ENCODE measurements around the gene RAB9A. TPM values are rescaled to one million over a fixed set of nuclear protein-coding genes. Genes with fewer than 3 reads are reported as not detected.
"Not testable (repeated sequence)": the region's sequence is repeated elsewhere in the genome, so short reads cannot be mapped to it uniquely, and the experiment has no call there.

RAB9A gene, protein sequence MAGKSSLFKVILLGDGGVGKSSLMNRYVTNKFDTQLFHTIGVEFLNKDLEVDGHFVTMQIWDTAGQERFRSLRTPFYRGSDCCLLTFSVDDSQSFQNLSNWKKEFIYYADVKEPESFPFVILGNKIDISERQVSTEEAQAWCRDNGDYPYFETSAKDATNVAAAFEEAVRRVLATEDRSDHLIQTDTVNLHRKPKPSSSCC
- 31.7 TPM for total RNA-seq
- long read RNA-seq, transcript RAB9A-202 (3 exons, 2,039 nt) = major isoform, 19 of 35 reads
- long read RNA-seq, transcript RAB9A-203 (2 exons, 737 nt) = minor isoform, 13 of 35 reads
- long read RNA-seq, partial matches to known transcripts = 0 of 35 reads
- long read RNA-seq, other reads (novel, unspliced or antisense) = 2 of 35 reads

DNA sequence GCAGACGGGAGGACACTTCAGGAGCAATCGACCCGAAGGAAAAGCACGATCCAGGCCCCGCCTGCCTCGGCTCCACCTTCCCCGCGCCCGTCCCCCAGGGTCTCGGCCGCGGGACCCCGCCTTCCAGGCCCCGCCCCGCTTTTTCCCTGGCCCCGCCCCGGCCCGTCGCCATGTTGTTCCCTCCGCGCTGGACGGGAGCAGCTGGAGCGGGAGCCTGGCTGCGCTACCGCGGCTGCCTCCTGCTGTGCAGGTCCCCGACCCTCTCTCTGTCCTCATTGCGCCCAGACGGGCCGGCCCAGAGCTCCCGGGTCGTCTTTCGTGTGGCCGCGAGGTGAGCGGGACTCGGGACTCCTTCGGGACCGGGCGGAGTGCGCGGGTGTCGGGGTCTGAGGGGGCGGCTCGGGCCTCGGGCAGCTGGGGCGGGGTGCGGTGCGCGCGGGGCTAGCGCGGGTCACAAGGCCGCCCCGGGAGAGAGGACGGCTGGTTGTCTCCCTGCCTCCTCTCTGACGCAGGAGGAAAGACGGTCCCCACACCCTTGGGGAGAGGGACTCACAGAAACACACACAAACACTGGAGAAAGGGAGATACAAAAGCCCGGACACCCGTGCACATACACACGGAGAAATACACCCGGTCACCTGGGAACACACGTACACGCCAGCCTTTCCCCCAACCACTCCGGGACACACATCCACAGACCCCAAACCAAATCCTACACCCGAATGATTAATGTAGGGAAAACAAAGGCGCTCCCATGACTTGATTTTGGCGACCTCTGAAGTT lies at the start of gene RAB9A:
Gene RAB9A (plus strand): TSS at position 171 of the 783 bp plus-strand sequence. CDS start 19,619 bp downstream, outside the sequence.
- peaks cover 13% of the 10 kb centered on the region for H3K4me1 ChIP-seq
- peak; percentile 93 for DNase-seq
- H3K27ac ChIP-seq = peak within 1 kb of the TSS; percentile 91
- TF ChIP-seq, protein P1, sequence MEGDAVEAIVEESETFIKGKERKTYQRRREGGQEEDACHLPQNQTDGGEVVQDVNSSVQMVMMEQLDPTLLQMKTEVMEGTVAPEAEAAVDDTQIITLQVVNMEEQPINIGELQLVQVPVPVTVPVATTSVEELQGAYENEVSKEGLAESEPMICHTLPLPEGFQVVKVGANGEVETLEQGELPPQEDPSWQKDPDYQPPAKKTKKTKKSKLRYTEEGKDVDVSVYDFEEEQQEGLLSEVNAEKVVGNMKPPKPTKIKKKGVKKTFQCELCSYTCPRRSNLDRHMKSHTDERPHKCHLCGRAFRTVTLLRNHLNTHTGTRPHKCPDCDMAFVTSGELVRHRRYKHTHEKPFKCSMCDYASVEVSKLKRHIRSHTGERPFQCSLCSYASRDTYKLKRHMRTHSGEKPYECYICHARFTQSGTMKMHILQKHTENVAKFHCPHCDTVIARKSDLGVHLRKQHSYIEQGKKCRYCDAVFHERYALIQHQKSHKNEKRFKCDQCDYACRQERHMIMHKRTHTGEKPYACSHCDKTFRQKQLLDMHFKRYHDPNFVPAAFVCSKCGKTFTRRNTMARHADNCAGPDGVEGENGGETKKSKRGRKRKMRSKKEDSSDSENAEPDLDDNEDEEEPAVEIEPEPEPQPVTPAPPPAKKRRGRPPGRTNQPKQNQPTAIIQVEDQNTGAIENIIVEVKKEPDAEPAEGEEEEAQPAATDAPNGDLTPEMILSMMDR (IDR thresholded peaks at IDR 0.05) = no peak
- H3K9me3 ChIP-seq = no peaks in the 10 kb centered on the region
- no peaks in the 10 kb centered on the region for H3K27me3 ChIP-seq
- peak; percentile 100 for ATAC-seq
- no peaks in the 10 kb centered on the region for H3K36me3 ChIP-seq
- peak within 1 kb of the TSS; percentile 64 for H3K4me3 ChIP-seq
- intact Hi-C loops (cut with DNase I) = no loop called here

DNA sequence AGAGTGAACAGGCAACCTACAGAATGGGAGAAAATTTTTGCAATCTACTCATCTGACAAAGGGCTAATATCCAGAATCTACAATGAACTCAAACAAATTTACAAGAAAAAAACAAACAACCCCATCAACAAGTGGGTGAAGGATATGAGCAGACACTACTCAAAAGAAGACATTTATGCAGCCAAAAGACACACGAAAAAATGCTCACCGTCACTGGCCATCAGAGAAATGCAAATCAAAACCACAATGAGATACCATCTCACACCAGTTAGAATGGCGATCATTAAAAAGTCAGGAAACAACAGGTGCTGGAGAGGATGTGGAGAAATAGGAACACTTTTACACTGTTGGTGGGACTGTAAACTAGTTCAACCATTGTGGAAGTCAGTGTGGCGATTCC lies 47.2 kb upstream of the RAB9A start:
- H3K36me3 ChIP-seq; DNase-seq; intact Hi-C loops (cut with DNase I); ATAC-seq; H3K27me3 ChIP-seq; H3K4me1 ChIP-seq; H3K9me3 ChIP-seq; H3K4me3 ChIP-seq; H3K27ac ChIP-seq: not testable (repeated sequence)

DNA sequence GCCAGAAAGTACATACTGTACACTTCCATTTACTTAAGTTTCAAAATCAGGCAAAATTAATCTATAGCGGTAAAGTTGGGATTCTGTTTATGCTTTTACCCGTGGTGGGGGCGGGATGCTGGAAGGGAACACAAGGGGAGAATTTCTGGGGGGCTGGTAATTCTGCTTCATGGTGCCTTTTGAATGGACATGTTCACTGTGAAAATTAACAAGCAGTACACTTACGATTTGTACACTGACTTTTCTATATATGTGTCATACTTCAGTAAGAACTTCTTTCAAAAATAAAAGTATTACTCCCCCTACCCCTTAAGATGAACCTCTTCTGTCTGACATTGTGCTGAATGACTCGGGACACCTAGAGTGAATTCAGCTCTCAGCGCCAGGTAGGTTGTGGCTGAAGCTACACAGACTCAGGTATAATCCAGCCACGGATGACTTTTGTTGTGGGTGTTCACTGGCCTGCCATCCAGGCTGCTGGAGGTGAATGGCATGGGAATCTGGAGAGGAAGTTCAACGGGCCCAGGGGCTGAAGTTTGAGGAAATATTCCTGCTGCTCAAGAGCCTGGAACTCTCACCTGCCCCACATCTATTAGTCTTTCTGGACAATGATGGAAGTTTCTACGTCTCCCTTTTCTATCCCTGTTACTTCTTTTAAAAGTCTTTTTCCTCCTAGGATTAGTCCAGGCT lies 43.3 kb upstream of the RAB9A start:
- Histone ChIP-seq H3K4me3 (no peak overlapping the region), H3K36me3 (no peaks in the 10 kb centered on the region), H3K27me3 (no peaks in the 10 kb centered on the region), H3K9me3 (no peaks in the 10 kb centered on the region), H3K27ac (no peak overlapping the region), H3K4me1 (no peaks in the 10 kb centered on the region)
- intact Hi-C loops (cut with DNase I) = no loop called here
- DNase-seq = no peak
- no peak for ATAC-seq
- TF ChIP-seq, protein P1 (IDR thresholded peaks at IDR 0.05) = no peak

DNA sequence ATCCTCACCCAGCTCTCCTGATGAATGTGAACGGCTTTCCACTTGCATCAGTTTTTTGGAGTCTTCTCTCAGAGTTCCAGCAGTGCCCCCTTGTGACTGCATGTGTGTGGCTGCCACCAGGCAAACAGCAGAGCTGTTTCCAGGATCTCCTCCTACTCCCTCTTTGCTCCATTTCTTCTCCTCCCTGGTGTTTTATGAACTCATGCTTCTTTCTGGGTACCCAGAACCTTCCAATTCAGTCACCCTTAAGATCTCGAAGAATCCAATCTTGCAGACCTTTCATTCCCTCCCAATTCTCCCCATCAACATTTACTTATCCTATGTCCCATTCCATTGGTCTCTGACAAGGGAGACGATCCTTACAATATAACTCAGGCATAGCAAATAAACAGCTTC lies 42.8 kb upstream of the RAB9A start:
- Histone ChIP-seq H3K4me1 (no peaks in the 10 kb centered on the region), H3K36me3 (no peaks in the 10 kb centered on the region), H3K27me3 (no peaks in the 10 kb centered on the region), H3K4me3 (no peak overlapping the region), H3K27ac (no peak overlapping the region), H3K9me3 (no peaks in the 10 kb centered on the region)
- TF ChIP-seq, protein P1 (IDR thresholded peaks at IDR 0.05) = peak; percentile 55
- ATAC-seq (peak; percentile 87), DNase-seq (peak; percentile 70)
- intact Hi-C loops (cut with DNase I) = no loop called here

DNA sequence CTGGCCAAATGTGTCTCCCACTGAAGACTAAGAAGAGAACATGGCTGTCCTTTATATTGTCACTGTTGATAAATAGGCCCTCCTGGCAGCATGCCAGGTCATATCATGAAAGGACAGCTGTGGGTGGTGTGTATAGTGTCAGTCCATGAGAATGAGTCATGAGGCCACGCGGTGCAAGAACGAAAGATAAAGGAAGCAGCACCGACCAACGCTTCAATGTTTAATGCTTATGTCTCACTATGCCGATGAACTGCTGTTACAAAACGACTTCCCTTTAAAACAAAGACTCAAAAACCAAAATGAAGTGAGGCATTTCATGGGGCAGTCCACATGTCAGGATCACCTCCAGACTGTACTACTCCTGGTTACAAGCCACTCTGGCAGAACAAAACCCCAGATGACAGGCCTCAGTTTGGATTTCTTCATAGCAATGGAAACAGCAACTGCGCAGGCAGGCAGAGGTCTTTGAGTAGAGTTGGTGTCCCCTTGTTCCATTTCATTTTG lies 41.2 kb upstream of the RAB9A start:
- Histone ChIP-seq H3K4me3 (no peak overlapping the region), H3K36me3 (no peaks in the 10 kb centered on the region), H3K9me3 (no peaks in the 10 kb centered on the region), H3K27me3 (no peaks in the 10 kb centered on the region), H3K4me1 (no peaks in the 10 kb centered on the region), H3K27ac (peak overlapping the region; percentile 60)
- DNase-seq = peak; percentile 58
- intact Hi-C loops (cut with DNase I) = no loop called here
- TF ChIP-seq, protein P1 (IDR thresholded peaks at IDR 0.05) = no peak
- ATAC-seq = peak; percentile 87

DNA sequence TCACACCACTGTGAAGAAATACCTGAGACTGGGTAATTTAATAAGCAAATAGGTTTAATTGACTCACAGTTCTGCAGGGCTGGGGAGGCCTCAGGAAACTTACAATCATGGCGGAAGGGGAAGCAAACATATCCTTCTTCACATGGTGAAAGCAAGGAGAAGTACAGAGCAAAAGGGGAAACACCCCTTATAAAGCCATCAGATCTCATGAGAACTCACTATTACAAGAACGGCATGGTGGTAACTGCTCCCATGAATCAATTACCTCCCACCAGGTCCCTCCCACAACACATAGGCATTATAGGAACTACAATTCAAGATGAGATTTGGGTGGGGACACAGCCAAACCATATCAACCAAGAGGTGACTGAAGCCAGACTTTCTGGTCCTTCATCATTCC lies 40.6 kb upstream of the RAB9A start:
- H3K4me3 ChIP-seq; ATAC-seq; DNase-seq; H3K36me3 ChIP-seq; intact Hi-C loops (cut with DNase I); H3K27me3 ChIP-seq; H3K9me3 ChIP-seq; H3K4me1 ChIP-seq: not testable (repeated sequence)
- peak overlapping the region; percentile 60 for H3K27ac ChIP-seq
